CD4-positive, CD25-positive, alpha-beta regulatory T cell (primary cell): ENCODE measurements around the gene KIF22. TPM values are rescaled to one million over a fixed set of nuclear protein-coding genes. Genes with fewer than 3 reads are reported as not detected.
A peak's percentile ranks its signal among the peaks of the same experiment; 100 is the strongest.
"Not testable (repeated sequence)": the region's sequence is repeated elsewhere in the genome, so short reads cannot be mapped to it uniquely, and the experiment has no call there.

Experiments used
- ATAC-seq, 2 donors: fragments of 150-1000 bp; cut with Tn5 transposase; one replicate each; pipeline ENCODE4 v1.10.0; 2021; ENCODE audit warnings: low read depth in 2 of 2, moderate number of reproducible peaks in 2 of 2, moderate library complexity in 1 of 2
- DNase-seq, 3 donors: peaks; one replicate each; pipeline versions ENCODE4 v3.0.0 to v3.0.0-alpha.2; 2012 to 2022; ENCODE audit warnings: mixed read lengths in 1 of 3
- H3K27ac ChIP-seq: one replicate; pipeline ENCODE4 v1.7.0; 2013; ENCODE audit warnings: mild to moderate bottlenecking, low read length; ENCODE audit not compliant: insufficient read depth, poor library complexity, severe bottlenecking
- H3K27me3 ChIP-seq: one replicate; pipeline ENCODE4 v1.7.0; 2013; ENCODE audit warnings: low read length; ENCODE audit not compliant: control insufficient read depth, insufficient read depth
- H3K36me3 ChIP-seq: one replicate; pipeline ENCODE4 v1.7.0; 2013; ENCODE audit warnings: mild to moderate bottlenecking, low read length, moderate library complexity; ENCODE audit not compliant: control insufficient read depth, insufficient read depth
- H3K4me1 ChIP-seq: 2 replicates; pipeline ENCODE4 v1.7.0; 2013; ENCODE audit warnings: mild to moderate bottlenecking, low read length; ENCODE audit not compliant: insufficient read depth, control insufficient read depth, poor library complexity, severe bottlenecking
- H3K4me3 ChIP-seq: one replicate; pipeline ENCODE4 v1.7.0; 2013; ENCODE audit warnings: low read depth, mild to moderate bottlenecking, low read length, moderate library complexity
- H3K9me3 ChIP-seq, 2 experiments: 1 replicate in 1 of 2; 2 replicates in 1 of 2; pipeline ENCODE4 v1.7.0; 2013; ENCODE audit warnings: low read length in 2 of 2, mild to moderate bottlenecking in 1 of 2, moderate library complexity in 1 of 2; ENCODE audit not compliant: control insufficient read depth in 2 of 2
- H3K27ac Mint-ChIP-seq, 3 donors: one replicate each; pipeline ENCODE4 v1.8.0; 2020 to 2022; ENCODE audit warnings: mild to moderate bottlenecking in 3 of 3, mixed read lengths in 3 of 3, moderate library complexity in 2 of 3
- H3K27me3 Mint-ChIP-seq: one replicate; pipeline ENCODE4 v1.8.0; 2022; ENCODE audit warnings: mild to moderate bottlenecking, mixed read lengths
- H3K36me3 Mint-ChIP-seq: one replicate; pipeline ENCODE4 v1.8.0; 2020; ENCODE audit warnings: mixed read lengths
- H3K4me1 Mint-ChIP-seq, 4 donors: one replicate each; pipeline ENCODE4 v1.8.0; 2020 to 2022; ENCODE audit warnings: mixed read lengths in 4 of 4, mild to moderate bottlenecking in 1 of 4
- H3K4me3 Mint-ChIP-seq, 4 donors: one replicate each; pipeline ENCODE4 v1.8.0; 2020 to 2022; ENCODE audit warnings: mild to moderate bottlenecking in 4 of 4, mixed read lengths in 4 of 4, moderate library complexity in 3 of 4
- H3K9me3 Mint-ChIP-seq, 7 donors: one replicate each; pipeline ENCODE4 v1.8.0; 2020 to 2022; ENCODE audit warnings: mixed read lengths in 7 of 7, mild to moderate bottlenecking in 3 of 7, moderate library complexity in 2 of 7
- polyA plus RNA-seq, 4 donors: library from polyadenylated mRNA; unstranded; fragments of 300-500 nt; fragmentation: Illumina TruSeq; gene quantifications; one replicate each; pipeline ENCODE4 v1.2.3, GENCODE V29; 2021
- total RNA-seq: library from RNA; stranded (reverse); gene quantifications from one replicate; pipeline ENCODE4 v1.2.3, GENCODE V29; 2022

Gene KIF22
- total and polyA plus RNA-seq, 5 donors from 2014 or later = 49.4 to 89.1 (median 58.4) TPM

DNA sequence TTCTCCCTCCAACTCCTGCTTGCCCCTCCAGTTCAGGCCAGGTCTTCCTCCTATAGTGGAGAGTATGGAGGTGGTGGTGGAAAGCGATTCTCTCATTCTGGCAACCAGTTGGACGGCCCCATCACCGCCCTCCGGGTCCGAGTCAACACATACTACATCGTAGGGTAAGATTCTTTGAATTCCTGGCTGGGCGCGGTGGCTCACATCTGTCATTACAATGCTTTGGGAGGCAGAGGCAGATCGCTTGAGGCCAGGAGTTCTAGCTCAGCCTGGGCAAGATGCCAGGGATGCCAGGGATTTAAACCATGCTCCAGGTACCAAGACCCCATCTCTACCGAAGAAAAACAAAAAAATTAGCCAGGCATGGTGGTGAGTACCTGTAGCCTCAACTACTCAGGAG, 11.1 kb upstream of the KIF22 start:
- H3K27ac ChIP-seq = no peak overlapping the region
- H3K4me1 Mint-ChIP-seq = peaks cover 3 to 17% (median 9%) of the 10 kb centered on the region in 4 donors
- DNase-seq = no peak
- no peaks in the 10 kb centered on the region for H3K9me3 ChIP-seq
- H3K27ac Mint-ChIP-seq = no peak overlapping the region
- no peaks in the 10 kb centered on the region for H3K36me3 Mint-ChIP-seq
- ATAC-seq = no peak
- H3K9me3 Mint-ChIP-seq = no peaks in the 10 kb centered on the region
- peaks cover 2% of the 10 kb centered on the region for H3K27me3 ChIP-seq
- H3K4me3 ChIP-seq = no peak overlapping the region
- no peak overlapping the region for H3K4me3 Mint-ChIP-seq
- H3K4me1 ChIP-seq = peaks cover 3% of the 10 kb centered on the region
- no peaks in the 10 kb centered on the region for H3K36me3 ChIP-seq
- H3K27me3 Mint-ChIP-seq = peaks cover 21% of the 10 kb centered on the region

GRCh38 chr16:29783094-29783953, 7.2 kb upstream of the KIF22 start:
- not testable (repeated sequence) for H3K27ac Mint-ChIP-seq, H3K27ac ChIP-seq, H3K4me3 Mint-ChIP-seq, ATAC-seq, H3K27me3 ChIP-seq, H3K4me3 ChIP-seq, H3K9me3 Mint-ChIP-seq, H3K36me3 ChIP-seq, DNase-seq, H3K36me3 Mint-ChIP-seq, H3K9me3 ChIP-seq
- Mint-ChIP-seq H3K27me3 (peaks cover 21% of the 10 kb centered on the region), H3K4me1 (peaks cover 10 to 21% (median 13%) of the 10 kb centered on the region in 4 donors)
- H3K4me1 ChIP-seq = peaks cover 15% of the 10 kb centered on the region

GRCh38 chr16:29784157-29784556, 6.4 kb upstream of the KIF22 start:
- DNase-seq = peak in 1 of 3 donors; percentile 51
- Histone ChIP-seq H3K27ac (no peak overlapping the region), H3K27me3 (peaks cover 2% of the 10 kb centered on the region), H3K9me3 (no peaks in the 10 kb centered on the region), H3K36me3 (no peaks in the 10 kb centered on the region), H3K4me1 (peaks cover 15% of the 10 kb centered on the region), H3K4me3 (peak overlapping the region; percentile 40)
- H3K27ac Mint-ChIP-seq = peak overlapping the region; percentile 26 to 79 (median 78)
- H3K36me3 Mint-ChIP-seq = no peaks in the 10 kb centered on the region
- peak; percentile 26 to 55 for ATAC-seq
- no peaks in the 10 kb centered on the region for H3K9me3 Mint-ChIP-seq
- peak overlapping the region in 1 of 4 donors; percentile 4 for H3K4me3 Mint-ChIP-seq
- H3K4me1 Mint-ChIP-seq = peaks cover 10 to 24% (median 13%) of the 10 kb centered on the region in 4 donors
- peaks cover 15% of the 10 kb centered on the region for H3K27me3 Mint-ChIP-seq

DNA sequence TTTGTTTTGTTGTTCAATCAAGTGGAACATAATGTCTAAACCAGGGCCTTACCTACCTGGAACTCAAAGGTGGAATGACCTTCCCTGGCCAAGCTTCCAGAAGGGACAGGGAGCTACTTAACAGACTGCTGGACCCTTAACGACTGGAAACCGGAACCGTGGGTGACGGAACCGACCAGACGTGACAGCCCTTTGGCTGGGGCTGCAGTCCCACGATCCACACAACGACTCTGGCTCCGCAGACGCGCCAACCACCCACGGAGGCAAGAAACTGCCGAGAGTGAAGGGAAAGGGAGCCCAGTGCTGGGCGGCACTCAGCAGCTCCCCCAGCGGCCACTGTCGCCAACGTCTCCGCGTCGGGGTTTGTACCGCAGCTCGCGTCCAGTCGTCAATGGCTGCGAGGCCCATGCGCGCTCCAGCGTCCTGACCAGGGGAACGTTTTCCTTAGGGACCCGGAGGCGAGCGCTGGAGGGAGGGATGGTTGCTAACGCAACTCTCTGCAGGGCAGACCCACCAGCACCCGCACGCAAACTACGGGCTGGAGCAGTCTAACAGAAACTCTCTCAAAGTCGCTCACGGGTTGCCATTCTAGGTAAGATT, 5.5 kb upstream of the KIF22 start:
- H3K27me3 ChIP-seq = peaks cover 2% of the 10 kb centered on the region
- H3K4me3 ChIP-seq = peak overlapping the region; percentile 60
- Mint-ChIP-seq H3K36me3 (no peaks in the 10 kb centered on the region), H3K27me3 (peaks cover 15% of the 10 kb centered on the region), H3K4me1 (peaks cover 10 to 28% (median 15%) of the 10 kb centered on the region in 4 donors), H3K9me3 (no peaks in the 10 kb centered on the region), H3K27ac (peak overlapping the region; percentile 77 to 79 (median 78)), H3K4me3 (peak overlapping the region; percentile 71 to 80 (median 78))
- DNase-seq (peak; percentile 56 to 80 (median 70)), ATAC-seq (peak; percentile 86 to 90)
- no peak overlapping the region for H3K27ac ChIP-seq
- peaks cover 21% of the 10 kb centered on the region for H3K4me1 ChIP-seq
- no peaks in the 10 kb centered on the region for H3K36me3 ChIP-seq
- no peaks in the 10 kb centered on the region for H3K9me3 ChIP-seq

DNA sequence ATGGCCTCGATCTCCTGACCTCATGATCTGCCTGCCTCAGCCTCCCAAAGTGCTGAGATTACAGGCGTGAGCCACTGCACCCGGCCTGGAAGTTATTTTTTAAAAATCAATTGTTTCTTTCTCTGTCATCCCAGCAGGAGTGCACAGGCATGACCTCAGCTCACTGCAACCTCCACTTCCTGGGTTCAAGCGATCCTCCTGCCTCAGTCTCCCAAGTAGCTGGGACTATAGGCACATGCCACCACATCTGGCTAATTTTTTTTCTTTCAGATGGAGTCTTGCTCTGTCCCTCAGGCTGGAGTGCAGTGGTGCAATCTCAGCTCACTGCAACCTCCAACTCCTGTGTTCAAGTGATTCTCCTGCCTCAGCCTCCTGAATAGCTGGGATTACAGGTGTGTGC, 3.4 kb upstream of the KIF22 start:
- H3K27me3 ChIP-seq, H3K4me3 Mint-ChIP-seq, H3K27ac Mint-ChIP-seq, DNase-seq, H3K36me3 Mint-ChIP-seq, H3K36me3 ChIP-seq, H3K4me3 ChIP-seq, H3K9me3 ChIP-seq, H3K27ac ChIP-seq, ATAC-seq, H3K9me3 Mint-ChIP-seq: not testable (repeated sequence)
- peaks cover 35% of the 10 kb centered on the region for H3K4me1 ChIP-seq
- peaks cover 22% of the 10 kb centered on the region for H3K27me3 Mint-ChIP-seq
- peaks cover 15 to 49% (median 22%) of the 10 kb centered on the region in 4 donors for H3K4me1 Mint-ChIP-seq

DNA sequence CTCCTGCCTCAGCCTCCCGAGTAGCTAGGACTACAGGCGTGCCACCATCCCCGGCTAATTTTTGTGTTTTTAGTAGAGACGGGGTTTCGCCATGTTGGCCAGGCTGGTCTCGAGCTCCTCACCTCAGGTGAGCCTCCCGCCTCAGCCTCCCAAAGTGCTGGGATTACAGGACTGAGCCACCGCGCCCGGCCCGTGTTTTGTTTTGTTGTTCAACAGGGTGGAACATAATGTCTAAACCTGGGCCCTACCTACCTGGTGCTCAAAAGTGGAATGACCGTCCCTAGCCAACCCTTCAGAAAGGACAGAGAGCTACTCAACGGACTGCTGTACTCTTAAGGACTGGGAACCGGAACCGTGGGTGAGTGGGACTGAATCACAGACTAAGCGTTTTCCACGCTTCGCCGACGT, 772 bp upstream of the KIF22 start:
- Histone ChIP-seq H3K9me3 (no peaks in the 10 kb centered on the region), H3K27me3 (no peaks in the 10 kb centered on the region), H3K4me3 (peak overlapping the region; percentile 77), H3K36me3 (peaks cover 3% of the 10 kb centered on the region), H3K4me1 (peaks cover 46% of the 10 kb centered on the region), H3K27ac (peak overlapping the region; percentile 78)
- Mint-ChIP-seq H3K36me3 (peaks cover 6% of the 10 kb centered on the region), H3K4me3 (peak overlapping the region; percentile 96 to 100 (median 98)), H3K4me1 (peaks cover 23 to 54% (median 34%) of the 10 kb centered on the region in 4 donors), H3K27ac (peak overlapping the region; percentile 97 to 99 (median 98)), H3K9me3 (no peaks in the 10 kb centered on the region), H3K27me3 (peaks cover 11% of the 10 kb centered on the region)
- no peak for DNase-seq
- ATAC-seq = no peak

GRCh38 chr16:29790949-29791844, 646 bp downstream of the KIF22 start:
- peak overlapping the region; percentile 91 to 98 (median 97) for H3K27ac Mint-ChIP-seq
- peaks cover 8% of the 10 kb centered on the region for H3K27me3 Mint-ChIP-seq
- H3K4me1 Mint-ChIP-seq = peaks cover 16 to 45% (median 32%) of the 10 kb centered on the region in 4 donors
- H3K9me3 Mint-ChIP-seq = no peaks in the 10 kb centered on the region
- Histone ChIP-seq H3K27ac (peak overlapping the region; percentile 82), H3K9me3 (no peaks in the 10 kb centered on the region), H3K4me3 (peak overlapping the region; percentile 93), H3K36me3 (peaks cover 3% of the 10 kb centered on the region), H3K27me3 (no peaks in the 10 kb centered on the region), H3K4me1 (peaks cover 36% of the 10 kb centered on the region)
- peaks cover 6% of the 10 kb centered on the region for H3K36me3 Mint-ChIP-seq
- peak; percentile 0 to 2 for ATAC-seq
- H3K4me3 Mint-ChIP-seq = peak overlapping the region; percentile 96 to 100 (median 98)
- peak in 1 of 3 donors; percentile 37 for DNase-seq
